Measurements from ENCODE around the gene WWC2.

WWC2 gene

DNA sequence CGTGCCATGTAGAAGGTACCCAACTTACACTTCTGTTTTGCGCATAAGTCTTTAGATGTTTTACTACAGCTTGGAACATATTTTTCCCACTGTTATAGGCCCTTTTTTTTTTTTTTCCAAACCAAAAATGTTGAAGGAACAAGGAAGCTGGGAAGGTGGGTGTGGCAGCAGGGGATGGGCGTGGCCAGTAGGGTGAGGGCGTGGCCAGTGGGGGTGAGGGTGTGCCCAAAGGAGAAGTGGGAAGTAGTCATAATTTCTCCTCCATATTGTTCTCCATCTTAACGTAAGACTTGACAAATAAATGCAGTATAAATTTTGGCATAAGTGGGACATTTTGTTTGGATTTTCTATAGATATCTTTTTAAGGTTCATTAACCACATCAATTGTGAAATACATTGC is 190.6 kb downstream of the WWC2 start:
- no peak for DNase-seq (ENCODE audit: low read depth in 1 of 2, low spot score in 1 of 2)
- no peak overlapping the region for H3K27ac ChIP-seq (replicated peaks)

DNA sequence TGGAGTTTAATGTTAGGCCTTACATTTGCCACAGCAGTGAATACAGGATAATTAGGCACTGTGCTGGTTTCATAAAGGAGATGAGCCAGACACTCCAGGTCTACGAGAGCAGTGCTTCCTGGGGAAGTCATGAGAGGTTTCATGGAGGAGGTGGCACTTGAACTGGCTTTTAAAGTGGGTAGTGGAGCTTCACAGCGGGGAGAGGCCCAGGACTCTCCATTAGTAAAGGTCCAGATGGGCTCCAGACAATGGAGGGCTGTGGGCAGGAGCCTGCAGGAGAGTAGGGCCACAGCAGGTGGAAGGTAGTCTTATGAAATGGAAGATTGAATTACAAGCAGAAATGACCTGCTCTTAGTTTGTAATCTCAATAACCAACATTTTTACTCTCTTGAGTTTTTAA is 192.0 kb downstream of the WWC2 start:
- no peak for DNase-seq (ENCODE audit: low read depth in 1 of 2, low spot score in 1 of 2)
- no peaks in the 10 kb centered on the region for H3K27me3 ChIP-seq (ENCODE audit: insufficient read depth, poor library complexity, severe bottlenecking)
- no peak overlapping the region for H3K27ac ChIP-seq (replicated peaks)
- TF ChIP-seq, protein P1, sequence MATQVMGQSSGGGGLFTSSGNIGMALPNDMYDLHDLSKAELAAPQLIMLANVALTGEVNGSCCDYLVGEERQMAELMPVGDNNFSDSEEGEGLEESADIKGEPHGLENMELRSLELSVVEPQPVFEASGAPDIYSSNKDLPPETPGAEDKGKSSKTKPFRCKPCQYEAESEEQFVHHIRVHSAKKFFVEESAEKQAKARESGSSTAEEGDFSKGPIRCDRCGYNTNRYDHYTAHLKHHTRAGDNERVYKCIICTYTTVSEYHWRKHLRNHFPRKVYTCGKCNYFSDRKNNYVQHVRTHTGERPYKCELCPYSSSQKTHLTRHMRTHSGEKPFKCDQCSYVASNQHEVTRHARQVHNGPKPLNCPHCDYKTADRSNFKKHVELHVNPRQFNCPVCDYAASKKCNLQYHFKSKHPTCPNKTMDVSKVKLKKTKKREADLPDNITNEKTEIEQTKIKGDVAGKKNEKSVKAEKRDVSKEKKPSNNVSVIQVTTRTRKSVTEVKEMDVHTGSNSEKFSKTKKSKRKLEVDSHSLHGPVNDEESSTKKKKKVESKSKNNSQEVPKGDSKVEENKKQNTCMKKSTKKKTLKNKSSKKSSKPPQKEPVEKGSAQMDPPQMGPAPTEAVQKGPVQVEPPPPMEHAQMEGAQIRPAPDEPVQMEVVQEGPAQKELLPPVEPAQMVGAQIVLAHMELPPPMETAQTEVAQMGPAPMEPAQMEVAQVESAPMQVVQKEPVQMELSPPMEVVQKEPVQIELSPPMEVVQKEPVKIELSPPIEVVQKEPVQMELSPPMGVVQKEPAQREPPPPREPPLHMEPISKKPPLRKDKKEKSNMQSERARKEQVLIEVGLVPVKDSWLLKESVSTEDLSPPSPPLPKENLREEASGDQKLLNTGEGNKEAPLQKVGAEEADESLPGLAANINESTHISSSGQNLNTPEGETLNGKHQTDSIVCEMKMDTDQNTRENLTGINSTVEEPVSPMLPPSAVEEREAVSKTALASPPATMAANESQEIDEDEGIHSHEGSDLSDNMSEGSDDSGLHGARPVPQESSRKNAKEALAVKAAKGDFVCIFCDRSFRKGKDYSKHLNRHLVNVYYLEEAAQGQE (IDR thresholded peaks at IDR 0.05; ENCODE audit: insufficient replicate concordance, low read depth), result no peak
- TF ChIP-seq SPI1 (IDR thresholded peaks at IDR 0.05; ENCODE audit: borderline replicate concordance, low read depth), result no peak
- no peak for TF ChIP-seq POLR2AphosphoS5 (IDR thresholded peaks at IDR 0.05; ENCODE audit: low read depth)
- TF ChIP-seq GABPA (IDR thresholded peaks at IDR 0.05; ENCODE audit: low read depth), result no peak
- no peak overlapping the region for H3K4me3 ChIP-seq (replicated peaks; ENCODE audit: insufficient read depth, low read length)

More for the DNA sequence above, 190.6 kb downstream of the WWC2 start:
- TF ChIP-seq, protein P1 (IDR thresholded peaks at IDR 0.05; ENCODE audit: insufficient replicate concordance, low read depth), result no peak
- TF ChIP-seq SPI1 (IDR thresholded peaks at IDR 0.05; ENCODE audit: borderline replicate concordance, low read depth), result no peak
- TF ChIP-seq, protein P2, sequence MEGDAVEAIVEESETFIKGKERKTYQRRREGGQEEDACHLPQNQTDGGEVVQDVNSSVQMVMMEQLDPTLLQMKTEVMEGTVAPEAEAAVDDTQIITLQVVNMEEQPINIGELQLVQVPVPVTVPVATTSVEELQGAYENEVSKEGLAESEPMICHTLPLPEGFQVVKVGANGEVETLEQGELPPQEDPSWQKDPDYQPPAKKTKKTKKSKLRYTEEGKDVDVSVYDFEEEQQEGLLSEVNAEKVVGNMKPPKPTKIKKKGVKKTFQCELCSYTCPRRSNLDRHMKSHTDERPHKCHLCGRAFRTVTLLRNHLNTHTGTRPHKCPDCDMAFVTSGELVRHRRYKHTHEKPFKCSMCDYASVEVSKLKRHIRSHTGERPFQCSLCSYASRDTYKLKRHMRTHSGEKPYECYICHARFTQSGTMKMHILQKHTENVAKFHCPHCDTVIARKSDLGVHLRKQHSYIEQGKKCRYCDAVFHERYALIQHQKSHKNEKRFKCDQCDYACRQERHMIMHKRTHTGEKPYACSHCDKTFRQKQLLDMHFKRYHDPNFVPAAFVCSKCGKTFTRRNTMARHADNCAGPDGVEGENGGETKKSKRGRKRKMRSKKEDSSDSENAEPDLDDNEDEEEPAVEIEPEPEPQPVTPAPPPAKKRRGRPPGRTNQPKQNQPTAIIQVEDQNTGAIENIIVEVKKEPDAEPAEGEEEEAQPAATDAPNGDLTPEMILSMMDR (IDR thresholded peaks at IDR 0.05; ENCODE audit: insufficient read depth, low read length), result no peak
- Histone ChIP-seq H3K27me3 (ENCODE audit: insufficient read depth, poor library complexity, severe bottlenecking) (no peaks in the 10 kb centered on the region), H3K4me3 (replicated peaks; ENCODE audit: insufficient read depth, low read length) (no peak overlapping the region)

DNA sequence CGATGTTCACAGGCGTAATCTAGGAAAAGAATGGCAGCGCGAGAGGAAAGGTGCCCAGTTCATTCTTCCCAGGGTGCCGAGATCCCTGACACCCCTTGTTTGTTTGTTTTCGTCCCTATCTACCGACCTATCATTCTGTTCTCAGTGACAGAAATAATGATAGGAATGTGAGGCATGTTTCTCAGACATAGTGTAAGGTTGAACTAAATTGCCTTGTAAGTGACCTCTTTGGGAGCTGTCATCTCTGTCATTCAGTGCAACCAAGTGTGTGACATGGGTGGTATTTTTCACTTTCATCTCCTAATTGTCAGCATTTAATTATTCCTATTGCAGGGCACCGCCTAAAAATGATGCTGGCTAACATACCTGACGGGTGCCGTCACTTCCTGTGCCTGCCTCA is 196.7 kb downstream of the WWC2 start:
- H3K27ac ChIP-seq (replicated peaks), result no peak overlapping the region
- TF ChIP-seq, protein P1 (IDR thresholded peaks at IDR 0.05; ENCODE audit: insufficient replicate concordance, low read depth), result no peak
- TF ChIP-seq GABPA (IDR thresholded peaks at IDR 0.05; ENCODE audit: low read depth), result no peak
- no peak for TF ChIP-seq POLR2AphosphoS5 (IDR thresholded peaks at IDR 0.05; ENCODE audit: low read depth)
- TF ChIP-seq SPI1 (IDR thresholded peaks at IDR 0.05; ENCODE audit: borderline replicate concordance, low read depth), result no peak
- TF ChIP-seq, protein P2 (IDR thresholded peaks at IDR 0.05; ENCODE audit: insufficient read depth, low read length), result no peak
- DNase-seq (ENCODE audit: low read depth in 1 of 2, low spot score in 1 of 2), result no peak
- no peaks in the 10 kb centered on the region for H3K27me3 ChIP-seq (ENCODE audit: insufficient read depth, poor library complexity, severe bottlenecking)
- no peak overlapping the region for H3K4me3 ChIP-seq (replicated peaks; ENCODE audit: insufficient read depth, low read length)

Data from HL-60 (cell line).